Spleen (tissue), 11 donors: ENCODE data around the gene PALLD. TPM values are rescaled to one million over a fixed set of nuclear protein-coding genes. Genes with fewer than 3 reads are reported as not detected.

ENCODE experiments used
- DNase-seq: peaks from one replicate; pipeline ENCODE4 v3.0.0-alpha.2; 2020
- H3K27ac ChIP-seq, 8 donors: fragments of 200-600 bp; sonication (generic) in 7 of 8; 1 replicate in 4 of 8; 2 replicates in 4 of 8; pipeline versions ENCODE4 v1.5.0 to v1.8.0; 2016 to 2021; ENCODE audit warnings: inconsistent platforms in 4 of 8, mild to moderate bottlenecking in 4 of 8, moderate library complexity in 1 of 8
- H3K27me3 ChIP-seq, 7 donors: fragments of 200-600 bp; sonication (generic) in 6 of 7; replicated peaks in 1 of 7; 1 replicate in 4 of 7; 2 replicates in 3 of 7; pipeline versions ENCODE4 v1.5.0 to v1.8.0; 2016 to 2021; ENCODE audit warnings: inconsistent platforms in 3 of 7, mild to moderate bottlenecking in 1 of 7
- H3K36me3 ChIP-seq, 6 donors: fragments of 200-600 bp; sonication (generic) in 5 of 6; 1 replicate in 4 of 6; 2 replicates in 2 of 6; pipeline versions ENCODE4 v1.5.0 to v1.8.0; 2016 to 2021; ENCODE audit warnings: inconsistent platforms in 2 of 6
- H3K4me1 ChIP-seq, 6 donors: fragments of 200-600 bp; sonication (generic) in 5 of 6; 1 replicate in 3 of 6; 2 replicates in 3 of 6; pipeline versions ENCODE4 v1.5.0 to v1.8.0; 2016 to 2021; ENCODE audit warnings: inconsistent platforms in 3 of 6
- H3K4me3 ChIP-seq, 8 donors: fragments of 200-600 bp; sonication (generic) in 7 of 8; 1 replicate in 4 of 8; 2 replicates in 4 of 8; pipeline versions ENCODE4 v1.5.0 to v1.8.0; 2016 to 2021; ENCODE audit warnings: inconsistent platforms in 4 of 8, mild to moderate bottlenecking in 4 of 8, moderate library complexity in 2 of 8
- H3K9me3 ChIP-seq, 8 donors: fragments of 200-600 bp; sonication (generic) in 7 of 8; 1 replicate in 4 of 8; 2 replicates in 4 of 8; pipeline versions ENCODE4 v1.5.0 to v1.8.0; 2016 to 2021; ENCODE audit warnings: inconsistent platforms in 4 of 8
- POLR2A ChIP-seq, 3 donors: fragments of 450-650 bp; IDR thresholded peaks; one replicate each; pipeline ENCODE4 v1.5.1; 2017; ENCODE audit warnings: antibody characterized with exemption in 3 of 3, mild to moderate bottlenecking in 1 of 3
- POLR2AphosphoS5 ChIP-seq, 3 donors: sonication (generic); formaldehyde crosslinking; IDR thresholded peaks; one replicate each; pipeline ENCODE4 v1.5.1; 2017; ENCODE audit warnings: antibody characterized with exemption in 3 of 3
- WGBS, 5 donors: extraction: QIAGEN DNeasy Blood & Tissue Kit in 3 of 5; methylation state at CpG; one replicate each; pipeline versions ENCODE4 v1.1.5 to v1.1.7; 2013 to 2018; 5-methylcytosine and 5-hydroxymethylcytosine counted together
- intact Hi-C: fragments of 100-400 bp; cut with DNase I; formaldehyde crosslinking; loops from one replicate; pipeline ENCODE4 v1.15.0; 2023; ENCODE audit warnings: low total_unique reads
- polyA plus RNA-seq, 3 donors: library from polyadenylated mRNA; stranded (reverse); fragments of 200-250 nt; gene quantifications; one replicate each; pipeline ENCODE4 v1.2.1, GENCODE V29; 2013
- total RNA-seq, 7 donors: library from RNA; depleted of rRNA in 3 of 7; stranded (reverse); fragments of >200 nt in 3 of 7; fragmentation: NEBNext Ultra II Directional in 4 of 7; extraction: Animal tissue kit (Norgen Biotek cat#: 25700) in 4 of 7; gene quantifications; one replicate each; pipeline versions ENCODE4 v1.1.0 to v1.2.1, GENCODE V29; 2016 to 2021
- TF ChIP-seq, protein P1 (sequence below), 11 experiments: fragments of 200-600 bp in 7 of 11; fragments of 450-650 bp in 4 of 11; sonication (generic) in 4 of 11; IDR thresholded peaks in 8 of 11; conservative IDR thresholded peaks in 3 of 11; 1 replicate in 7 of 11; 2 replicates in 4 of 11; pipeline versions ENCODE4 v1.4.0 to v1.8.0; 2016 to 2021; ENCODE audit warnings: antibody characterized with exemption in 11 of 11, inconsistent platforms in 4 of 11, mild to moderate bottlenecking in 1 of 11
- donor health status: healthy with polysubstance abuse.
- donor health status: DM: no; HTN: no; CAD: no; lungs with moderate emphysema.
- donor health status: DM: no; HTN: no; CAD: no.
- donor health status: Bipolar disorder and iron deficiency.
- donor health status: healthy.
- donor health status: DM: no; HTN: no; CAD: no.
- donor health status: DM: yes; HTN: yes; CAD: no.

PALLD gene
- total and polyA plus RNA-seq, 10 donors = 24.3 to 228 (median 142) TPM

DNA sequence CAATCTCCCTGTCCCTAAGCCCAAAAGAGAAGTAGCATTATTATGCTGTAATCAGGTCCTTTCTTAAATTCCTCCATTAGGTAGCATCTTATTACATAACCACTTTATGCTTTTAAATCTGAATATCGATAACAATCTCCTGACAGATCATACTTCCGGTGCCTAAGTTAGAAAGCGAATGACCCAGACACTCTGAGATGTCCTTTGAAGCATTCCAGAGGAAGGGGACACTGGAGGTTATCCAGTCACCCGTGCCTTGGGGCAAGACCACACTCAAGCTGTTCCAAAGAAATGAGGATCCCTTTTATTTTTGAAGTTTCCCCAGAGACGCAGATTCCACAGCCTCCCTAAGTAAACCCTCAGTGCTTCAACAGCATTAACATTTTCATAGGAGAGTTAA lies 125.7 kb downstream of the PALLD start:
- no peak for DNase-seq
- no peaks in the 10 kb centered on the region for H3K9me3 ChIP-seq
- intact Hi-C loops = no loop called here
- H3K4me1 ChIP-seq = no peaks in the 10 kb centered on the region
- no peaks in the 10 kb centered on the region for H3K27me3 ChIP-seq
- 73 to 85% (median 83%) methylated on average over 5 of the region's 5 CpGs for WGBS, 5 donors
- H3K27ac ChIP-seq = no peak overlapping the region
- no peak overlapping the region for H3K4me3 ChIP-seq
- TF ChIP-seq POLR2A (IDR thresholded peaks at IDR 0.05) (no peak), POLR2AphosphoS5 (IDR thresholded peaks at IDR 0.05) (no peak)
- TF ChIP-seq, protein P1, sequence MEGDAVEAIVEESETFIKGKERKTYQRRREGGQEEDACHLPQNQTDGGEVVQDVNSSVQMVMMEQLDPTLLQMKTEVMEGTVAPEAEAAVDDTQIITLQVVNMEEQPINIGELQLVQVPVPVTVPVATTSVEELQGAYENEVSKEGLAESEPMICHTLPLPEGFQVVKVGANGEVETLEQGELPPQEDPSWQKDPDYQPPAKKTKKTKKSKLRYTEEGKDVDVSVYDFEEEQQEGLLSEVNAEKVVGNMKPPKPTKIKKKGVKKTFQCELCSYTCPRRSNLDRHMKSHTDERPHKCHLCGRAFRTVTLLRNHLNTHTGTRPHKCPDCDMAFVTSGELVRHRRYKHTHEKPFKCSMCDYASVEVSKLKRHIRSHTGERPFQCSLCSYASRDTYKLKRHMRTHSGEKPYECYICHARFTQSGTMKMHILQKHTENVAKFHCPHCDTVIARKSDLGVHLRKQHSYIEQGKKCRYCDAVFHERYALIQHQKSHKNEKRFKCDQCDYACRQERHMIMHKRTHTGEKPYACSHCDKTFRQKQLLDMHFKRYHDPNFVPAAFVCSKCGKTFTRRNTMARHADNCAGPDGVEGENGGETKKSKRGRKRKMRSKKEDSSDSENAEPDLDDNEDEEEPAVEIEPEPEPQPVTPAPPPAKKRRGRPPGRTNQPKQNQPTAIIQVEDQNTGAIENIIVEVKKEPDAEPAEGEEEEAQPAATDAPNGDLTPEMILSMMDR (IDR thresholded peaks at IDR 0.05 in 8 of 11, conservative IDR thresholded peaks at IDR 0.05 in 3 of 11) = no peak
- no peaks in the 10 kb centered on the region for H3K36me3 ChIP-seq

DNA sequence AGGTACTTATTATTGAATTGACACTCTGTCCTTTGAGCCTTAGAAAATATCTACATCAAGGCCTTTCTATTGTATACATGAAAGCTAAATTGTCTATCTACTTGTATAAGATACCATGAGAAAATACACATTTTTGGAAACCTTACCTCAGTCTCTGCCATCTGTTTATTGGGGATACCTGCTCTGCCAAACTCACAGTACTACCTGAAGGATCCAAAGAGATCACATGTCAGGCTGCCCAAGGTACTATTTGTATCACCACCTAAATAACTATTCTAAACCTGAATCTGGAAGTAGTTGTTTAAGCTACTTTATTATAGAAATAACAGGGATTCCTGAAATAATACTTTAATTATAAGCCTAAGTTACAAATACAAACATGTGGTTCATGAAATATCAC lies 126.2 kb downstream of the PALLD start:
- TF ChIP-seq POLR2A (IDR thresholded peaks at IDR 0.05) (no peak), POLR2AphosphoS5 (IDR thresholded peaks at IDR 0.05) (no peak)
- TF ChIP-seq, protein P1 (IDR thresholded peaks at IDR 0.05 in 8 of 11, conservative IDR thresholded peaks at IDR 0.05 in 3 of 11) = no peak
- no peak overlapping the region for H3K4me3 ChIP-seq
- no peaks in the 10 kb centered on the region for H3K27me3 ChIP-seq
- intact Hi-C loops = no loop called here
- H3K4me1 ChIP-seq = no peaks in the 10 kb centered on the region
- H3K36me3 ChIP-seq = no peaks in the 10 kb centered on the region
- no peaks in the 10 kb centered on the region for H3K9me3 ChIP-seq
- no peak for DNase-seq
- no peak overlapping the region for H3K27ac ChIP-seq

DNA sequence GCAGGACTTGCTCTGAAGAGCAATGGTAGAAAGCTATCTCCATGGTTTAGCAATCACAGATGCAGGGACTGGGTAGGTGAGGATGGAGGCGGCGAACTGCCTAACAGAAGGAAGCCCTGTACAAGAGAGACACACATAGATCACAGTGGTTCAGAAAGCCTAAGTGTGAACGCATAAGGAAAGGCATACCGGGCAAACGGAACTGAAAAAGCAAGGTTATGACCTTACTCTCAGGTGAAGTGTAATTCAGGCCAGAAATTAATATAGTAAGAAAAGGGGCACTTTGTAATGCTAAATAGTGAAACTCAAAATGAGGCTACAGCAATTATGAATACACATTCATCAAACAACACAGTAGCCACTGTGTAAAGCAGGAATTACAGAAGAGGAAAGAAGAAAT lies 126.6 kb downstream of the PALLD start:
- intact Hi-C loops = no loop called here
- H3K27ac ChIP-seq = no peak overlapping the region
- TF ChIP-seq, protein P1 (IDR thresholded peaks at IDR 0.05 in 8 of 11, conservative IDR thresholded peaks at IDR 0.05 in 3 of 11) = no peak
- TF ChIP-seq POLR2A (IDR thresholded peaks at IDR 0.05) (no peak), POLR2AphosphoS5 (IDR thresholded peaks at IDR 0.05) (no peak)
- H3K9me3 ChIP-seq = no peaks in the 10 kb centered on the region
- no peaks in the 10 kb centered on the region for H3K27me3 ChIP-seq
- H3K4me1 ChIP-seq = no peaks in the 10 kb centered on the region
- no peaks in the 10 kb centered on the region for H3K36me3 ChIP-seq
- 90 to 96% (median 94%) methylated on average over 5 of the region's 5 CpGs for WGBS, 5 donors
- no peak overlapping the region for H3K4me3 ChIP-seq
- no peak for DNase-seq

DNA sequence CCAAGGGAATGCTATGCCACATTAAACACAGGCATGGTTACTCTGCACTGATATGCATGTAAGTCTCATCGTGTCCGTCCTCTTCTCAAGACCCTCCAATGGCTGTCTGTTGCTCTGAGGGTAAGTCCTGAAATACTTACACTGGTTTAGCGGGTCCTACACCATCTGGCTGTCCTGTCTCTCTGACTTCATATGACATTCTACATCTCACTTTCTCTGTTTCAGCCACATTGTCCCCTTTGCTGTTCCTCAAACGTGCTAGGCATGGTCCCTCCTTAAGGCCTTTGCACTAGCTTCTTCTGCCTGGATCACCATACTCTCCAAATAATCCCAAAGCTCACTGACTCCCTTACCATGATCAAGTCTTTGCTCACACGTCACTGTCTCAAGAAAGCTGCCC lies 131.4 kb downstream of the PALLD start:
- intact Hi-C loops = no loop called here
- DNase-seq = no peak
- Histone ChIP-seq H3K36me3 (no peaks in the 10 kb centered on the region), H3K9me3 (no peaks in the 10 kb centered on the region), H3K4me3 (no peak overlapping the region), H3K4me1 (peaks cover 0 to 24% (median 15%) of the 10 kb centered on the region in 6 donors), H3K27me3 (peaks cover 0 to 43% (median 15%) of the 10 kb centered on the region in 7 donors), H3K27ac (no peak overlapping the region)
- TF ChIP-seq, protein P1 (IDR thresholded peaks at IDR 0.05 in 8 of 11, conservative IDR thresholded peaks at IDR 0.05 in 3 of 11) = no peak
- TF ChIP-seq POLR2A (IDR thresholded peaks at IDR 0.05) (no peak), POLR2AphosphoS5 (IDR thresholded peaks at IDR 0.05) (no peak)
- WGBS, 5 donors = 81 to 93% (median 89%) methylated on average over 5 of the region's 5 CpGs
